Heart right ventricle (tissue), 16 donors: ENCODE measurements around the gene PLN. TPM values are rescaled to one million over a fixed set of nuclear protein-coding genes. Genes with fewer than 3 reads are reported as not detected.

Source experiments
- ATAC-seq, 8 donors: fragments of 200-7000 bp; cut with Tn5 transposase; one replicate each; pipeline ENCODE4 v1.9.1; 2020; ENCODE audit warnings: mild to moderate bottlenecking in 8 of 8, moderate library complexity in 8 of 8, moderate number of reproducible peaks in 1 of 8
- DNase-seq, 2 donors: peaks; one replicate each; pipeline ENCODE4 v3.0.0-alpha.2; 2020
- H3K27ac ChIP-seq, 10 donors: fragments of 200-600 bp; sonication (generic) in 2 of 10; one replicate each; pipeline versions ENCODE4 v1.5.0 to v1.8.0; 2020 to 2022; ENCODE audit warnings: mild to moderate bottlenecking in 3 of 10
- H3K27me3 ChIP-seq, 7 donors: fragments of 200-600 bp; one replicate each; pipeline ENCODE4 v1.8.0; 2021 to 2022; ENCODE audit warnings: mild to moderate bottlenecking in 2 of 7
- H3K36me3 ChIP-seq, 9 donors: fragments of 200-600 bp; sonication (generic) in 1 of 9; one replicate each; pipeline versions ENCODE4 v1.5.0 to v1.8.0; 2020 to 2022; ENCODE audit warnings: mild to moderate bottlenecking in 2 of 9
- H3K4me1 ChIP-seq, 9 donors: fragments of 200-600 bp; sonication (generic) in 1 of 9; one replicate each; pipeline versions ENCODE4 v1.5.0 to v1.8.0; 2020 to 2022; ENCODE audit warnings: mild to moderate bottlenecking in 4 of 9
- H3K4me3 ChIP-seq, 10 donors: fragments of 200-600 bp; sonication (generic) in 2 of 10; one replicate each; pipeline versions ENCODE4 v1.5.0 to v1.8.0; 2020 to 2022; ENCODE audit warnings: mild to moderate bottlenecking in 7 of 10, moderate library complexity in 2 of 10
- H3K9me3 ChIP-seq, 11 donors: fragments of 200-600 bp in 10 of 11; sonication (generic) in 2 of 11; one replicate each; pipeline versions ENCODE4 v1.5.0 to v1.8.0; 2013 to 2022; ENCODE audit warnings: mild to moderate bottlenecking in 2 of 11, control low read depth in 1 of 11, moderate library complexity in 1 of 11
- CTCF ChIP-seq, 9 donors: fragments of 200-600 bp; sonication (generic) in 2 of 9; IDR thresholded peaks; one replicate each; pipeline versions ENCODE4 v1.5.0 to v1.8.0; 2021 to 2022; ENCODE audit warnings: antibody characterized with exemption in 9 of 9, mild to moderate bottlenecking in 5 of 9, moderate library complexity in 1 of 9
- WGBS, 2 donors: extraction: QIAGEN DNeasy Blood & Tissue Kit; methylation state at CpG; one replicate each; pipeline ENCODE4 v1.1.7; 2013; ENCODE audit warnings: inconsistent platforms in 1 of 2; 5-methylcytosine and 5-hydroxymethylcytosine counted together
- intact Hi-C, 10 donors: fragments of 100-400 bp; cut with DNase I; formaldehyde crosslinking; loops; one replicate each; pipeline versions ENCODE4 v1.11.1 to v1.14.2; 2022
- polyA plus RNA-seq, 2 donors: library from polyadenylated mRNA; stranded (reverse); fragments of 200-250 nt; gene quantifications; one replicate each; pipeline ENCODE4 v1.2.3, GENCODE V29; 2013
- total RNA-seq, 10 donors: library from RNA; stranded (reverse); fragmentation: NEBNext Ultra II Directional in 3 of 10; extraction: Animal tissue kit (Norgen Biotek cat#: 25700) in 3 of 10; gene quantifications; one replicate each; pipeline versions ENCODE4 v1.2.1 to v1.2.4, GENCODE V29; 2021 to 2023
- donor health status: Arrhythmogenic right ventricular cardiomyopathy.
- donor health status: ischemic (EF 13 %, LVEDD 7.1; RV severe dilation, severe dysfunction).
- donor health status: healthy with polysubstance abuse.
- donor health status: DM: no; HTN: yes; CAD: no.
- donor health status: DM: no; HTN: no; CAD: no.
- donor health status: ischemic (EF 25% LVEDD 6.9; RV normal size, moderate dysfunction).
- donor health status: ischemic (EF 25% LVEDD 5.7; RV mildly dilated, moderate dysfunction).
- donor health status: healthy.
- donor health status: DM: yes; HTN: yes; CAD: no.
- donor health status: Ischemic cardiomyopathy.
- donor health status: ischemic (EF 35%, LVEDD 5.7; RV mildly dilated, moderate dysfunction).
- donor health status: nonischemic (EF 11% LVEDD 7.7; RV severe dilation, severe dysfunction).
- donor health status: DM: yes; HTN: yes; CAD: no.
- donor health status: PGD.
- donor health status: ischemic (EF 29% LVEDD 5.4; RV normal size, mild dysfunction).
- donor health status: nonischemic (EF 23%, LVEDD 6.1; RV moderate dilation, normal function).

PLN gene
- total and polyA plus RNA-seq, 12 donors = 764 to 3,094 (median 2,593) TPM

- intact Hi-C loops = loop anchor here in 1 of 10 donors (5.0 kb wide), 1 partner anchor 163 kb away; no protein-coding TSS in a partner anchor
- no peaks in the 10 kb centered on the region for H3K36me3 ChIP-seq
- no peak overlapping the region for H3K4me3 ChIP-seq
- 96% methylated on average over 6 of the region's 6 CpGs for WGBS, 2 donors
- no peak for TF ChIP-seq CTCF (IDR thresholded peaks at IDR 0.05)
- peaks cover 0 to 11% (median 0%) of the 10 kb centered on the region in 11 donors for H3K9me3 ChIP-seq
- no peaks in the 10 kb centered on the region for H3K27me3 ChIP-seq
- peak overlapping the region in 4 of 10 donors; percentile 69 to 89 (median 77) for H3K27ac ChIP-seq
- no peak for DNase-seq
- peaks cover 0 to 32% (median 8%) of the 10 kb centered on the region in 9 donors for H3K4me1 ChIP-seq
- ATAC-seq = no peak
These were observed 12.8 kb upstream of the PLN start for GRCh38 chr6:118535176-118535844.

GRCh38 chr6:118536478-118536877 lies 11.6 kb upstream of the PLN start:
- 40 to 65% methylated on average over 2 of the region's 2 CpGs for WGBS, 2 donors
- H3K36me3 ChIP-seq = no peaks in the 10 kb centered on the region
- peaks cover 0 to 2% (median 0%) of the 10 kb centered on the region in 11 donors for H3K9me3 ChIP-seq
- DNase-seq (no peak), ATAC-seq (peak in 2 of 8 donors; percentile 20 to 38)
- peaks cover 0 to 43% (median 11%) of the 10 kb centered on the region in 9 donors for H3K4me1 ChIP-seq
- TF ChIP-seq CTCF (IDR thresholded peaks at IDR 0.05) = no peak
- H3K27me3 ChIP-seq = no peaks in the 10 kb centered on the region
- H3K27ac ChIP-seq = peak overlapping the region; percentile 50 to 89 (median 76)
- H3K4me3 ChIP-seq = peak overlapping the region in 7 of 10 donors; percentile 2 to 27 (median 11)
- intact Hi-C loops = loop anchor here in 1 of 10 donors (5.0 kb wide), 1 partner anchor 164 kb away; no protein-coding TSS in a partner anchor

- Histone ChIP-seq H3K27me3 (no peaks in the 10 kb centered on the region), H3K27ac (peak overlapping the region; percentile 50 to 89 (median 76)), H3K9me3 (no peaks in the 10 kb centered on the region), H3K36me3 (no peaks in the 10 kb centered on the region), H3K4me3 (peak overlapping the region in 7 of 10 donors; percentile 2 to 28 (median 11)), H3K4me1 (peaks cover 0 to 51% (median 11%) of the 10 kb centered on the region in 9 donors)
- peak; percentile 80 to 96 (median 94) for ATAC-seq
- intact Hi-C loops = loop anchor here in 1 of 10 donors (5.0 kb wide), 1 partner anchor 165 kb away; no protein-coding TSS in a partner anchor
- WGBS, 2 donors = 10 to 23% methylated on average over 2 of the region's 2 CpGs
- no peak for TF ChIP-seq CTCF (IDR thresholded peaks at IDR 0.05)
- DNase-seq = no peak
These were observed 10.5 kb upstream of the PLN start for GRCh38 chr6:118537574-118537973.

- no peaks in the 10 kb centered on the region for H3K9me3 ChIP-seq
- H3K4me3 ChIP-seq = no peak overlapping the region
- ATAC-seq (no peak), DNase-seq (no peak)
- H3K27ac ChIP-seq = peak overlapping the region in 9 of 10 donors; percentile 3 to 89 (median 83)
- H3K27me3 ChIP-seq = no peaks in the 10 kb centered on the region
- 92 to 95% methylated on average over 3 of the region's 3 CpGs for WGBS, 2 donors
- H3K36me3 ChIP-seq = no peaks in the 10 kb centered on the region
- no peak for TF ChIP-seq CTCF (IDR thresholded peaks at IDR 0.05)
- peaks cover 0 to 52% (median 11%) of the 10 kb centered on the region in 9 donors for H3K4me1 ChIP-seq
- intact Hi-C loops = loop anchor here in 2 of 10 donors (5.0 to 10.0 kb wide), 2 partner anchors 168 to 170 kb away; no protein-coding TSS in a partner anchor
These were observed 5.7 kb upstream of the PLN start for GRCh38 chr6:118542184-118542952.
